Natural killer cell (primary cell): Measurements from ENCODE around the gene NKAIN4. TPM values are rescaled to one million over a fixed set of nuclear protein-coding genes. Genes with fewer than 3 reads are reported as not detected.
A peak's percentile ranks its signal among the peaks of the same experiment; 100 is the strongest.

Experiments used
- ATAC-seq, 3 donors: fragments of 150-1000 bp in 2 of 3; fragments of 200-7000 bp in 1 of 3; cut with Tn5 transposase; 1 replicate in 1 of 3; 2 replicates in 2 of 3; pipeline ENCODE4 v1.10.0; 2021; ENCODE audit warnings: mild to moderate bottlenecking in 2 of 3, moderate library complexity in 2 of 3
- DNase-seq, 2 donors: peaks; one replicate each; pipeline versions ENCODE4 v3.0.0 to v3.0.0-alpha.2; 2013 to 2021; ENCODE audit warnings: mixed read lengths in 1 of 2
- H3K27ac ChIP-seq: one replicate; pipeline ENCODE4 v1.5.1; 2013; ENCODE audit warnings: mild to moderate bottlenecking, low read length
- H3K27me3 ChIP-seq: one replicate; pipeline ENCODE4 v1.6.1; 2013; ENCODE audit warnings: low read length; ENCODE audit not compliant: control insufficient read depth, insufficient read depth
- H3K36me3 ChIP-seq: one replicate; pipeline ENCODE4 v1.6.1; 2013; ENCODE audit warnings: low read length; ENCODE audit not compliant: control insufficient read depth, insufficient read depth
- H3K4me1 ChIP-seq: one replicate; pipeline ENCODE4 v1.6.1; 2013; ENCODE audit warnings: low read length; ENCODE audit not compliant: control insufficient read depth, insufficient read depth
- H3K4me3 ChIP-seq: one replicate; pipeline ENCODE4 v1.5.1; 2013; ENCODE audit warnings: low read length
- H3K9me3 ChIP-seq: one replicate; pipeline ENCODE4 v1.6.1; 2013; ENCODE audit warnings: low read length; ENCODE audit not compliant: control insufficient read depth, insufficient read depth
- H3K27ac Mint-ChIP-seq, 2 donors: one replicate each; pipeline ENCODE4 v1.8.0; 2022; ENCODE audit warnings: mild to moderate bottlenecking in 2 of 2, mixed read lengths in 2 of 2, moderate library complexity in 1 of 2
- H3K27me3 Mint-ChIP-seq, 2 donors: one replicate each; pipeline ENCODE4 v1.8.0; 2022; ENCODE audit warnings: low read depth in 2 of 2, mixed read lengths in 2 of 2
- H3K36me3 Mint-ChIP-seq: one replicate; pipeline ENCODE4 v1.8.0; 2022; ENCODE audit warnings: mixed read lengths
- H3K4me1 Mint-ChIP-seq, 2 donors: one replicate each; pipeline ENCODE4 v1.8.0; 2022; ENCODE audit warnings: mixed read lengths in 2 of 2
- H3K4me3 Mint-ChIP-seq: one replicate; pipeline ENCODE4 v1.8.0; 2022; ENCODE audit warnings: mild to moderate bottlenecking, moderate library complexity, mixed read lengths
- H3K9me3 Mint-ChIP-seq, 2 donors: one replicate each; pipeline ENCODE4 v1.8.0; 2022; ENCODE audit warnings: mixed read lengths in 2 of 2
- CTCF ChIP-seq: fragments of 200-600 bp; IDR thresholded peaks from one replicate; pipeline ENCODE4 v1.8.0; 2022; ENCODE audit warnings: antibody characterized with exemption
- WGBS: methylation state at CpG from one replicate; pipeline ENCODE4 v1.1.7; 2013; ENCODE audit warnings: missing lambda C conversion rate; ENCODE audit not compliant: insufficient coverage; 5-methylcytosine and 5-hydroxymethylcytosine counted together
- intact Hi-C: fragments of 100-400 bp; cut with micrococcal nuclease; formaldehyde crosslinking; loops from one replicate; pipeline ENCODE4 v1.14.2; 2022
- total RNA-seq, 4 donors: library from RNA; stranded (reverse); fragments of 120-200 nt in 1 of 4; gene quantifications; one replicate each; pipeline versions ENCODE4 v1.2.3 to v1.2.4, GENCODE V29; 2013 to 2022

The NKAIN4 gene
- total RNA-seq, 3 donors from 2014 or later (not counting 1 experiment from before 2014, with no cell fraction given): not detected

DNA sequence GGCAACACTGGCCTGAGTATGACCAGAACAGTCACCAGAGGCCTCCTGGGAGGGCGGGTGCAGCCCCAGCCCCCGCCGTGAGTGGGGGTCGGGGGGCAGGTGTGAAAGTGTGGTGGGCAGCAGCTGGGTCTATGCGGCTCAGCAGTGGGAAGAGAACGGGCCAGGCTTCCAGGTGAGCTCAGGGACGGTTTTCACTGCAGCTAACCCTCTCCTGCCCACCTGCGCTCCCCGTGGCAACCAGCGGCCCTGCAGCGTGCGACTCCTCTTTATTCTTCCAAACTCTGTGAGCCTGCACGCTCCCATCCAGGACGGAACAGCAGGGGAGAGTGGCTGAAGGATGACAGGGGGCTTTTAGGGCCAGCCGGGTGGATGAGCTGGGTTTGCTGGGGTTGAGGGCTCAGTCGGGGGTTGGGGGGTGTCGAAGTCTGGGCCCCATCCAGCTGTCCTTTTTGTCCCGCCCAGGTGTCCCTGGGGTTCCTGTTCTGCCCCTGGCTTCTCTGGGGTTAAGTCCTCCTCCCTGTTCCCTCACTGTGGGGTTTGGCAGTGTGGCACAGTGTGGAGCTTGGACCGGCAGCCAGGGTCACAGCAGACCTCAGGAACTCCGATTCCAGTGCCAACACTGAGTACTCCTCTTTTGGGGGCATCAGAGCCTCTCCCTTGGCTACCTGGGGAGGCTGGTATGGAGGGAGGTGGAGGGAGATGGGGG, 19.4 kb downstream of the NKAIN4 start:
- H3K27ac Mint-ChIP-seq: no peak overlapping the region
- ATAC-seq (peak in 1 of 3 donors; percentile 37), DNase-seq (peak in 1 of 2 donors; percentile 40)

DNA sequence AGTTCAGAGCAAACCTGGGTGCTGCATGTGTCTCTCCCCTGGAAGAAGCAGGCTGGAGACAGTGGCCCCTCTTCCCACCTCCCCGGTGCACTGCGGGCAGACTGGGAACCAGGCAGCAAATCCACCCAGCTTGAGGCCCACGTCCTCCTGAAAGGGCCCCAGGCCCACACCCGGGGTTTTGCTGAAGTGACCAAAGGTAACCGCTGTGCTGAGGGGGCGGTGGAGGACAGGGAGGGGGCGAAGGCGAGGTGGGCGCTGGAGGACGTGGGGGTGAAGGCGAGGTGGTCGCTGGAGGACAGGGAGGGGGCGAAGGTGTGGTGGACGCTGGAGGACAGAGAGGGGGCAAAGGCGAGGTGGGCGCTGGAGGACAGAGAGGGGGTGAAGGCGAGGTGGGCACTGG, 20.3 kb downstream of the NKAIN4 start:
- H3K4me1 Mint-ChIP-seq: no peaks in the 10 kb centered on the region
- WGBS: 88% methylated on average over 17 of the region's 17 CpGs

More for the DNA sequence above, 19.4 kb downstream of the NKAIN4 start:
- no peak for TF ChIP-seq CTCF
- Histone ChIP-seq H3K36me3 (no peaks in the 10 kb centered on the region), H3K27ac (no peak overlapping the region), H3K4me1 (peaks cover 3% of the 10 kb centered on the region), H3K9me3 (no peaks in the 10 kb centered on the region), H3K4me3 (no peak overlapping the region), H3K27me3 (peaks cover 7% of the 10 kb centered on the region)
- 17% methylated on average over 20 of the region's 20 CpGs for WGBS
- Mint-ChIP-seq H3K4me1 (no peaks in the 10 kb centered on the region), H3K9me3 (no peaks in the 10 kb centered on the region), H3K27me3 (peaks cover 11 to 13% of the 10 kb centered on the region in 2 donors), H3K36me3 (no peaks in the 10 kb centered on the region), H3K4me3 (no peak overlapping the region)
- intact Hi-C loops: no loop called here

GRCh38 chr20:63233061-63233344, 21.3 kb downstream of the NKAIN4 start:
- ATAC-seq (no peak), DNase-seq (no peak)
- intact Hi-C loops: no loop called here
- Mint-ChIP-seq H3K9me3 (no peaks in the 10 kb centered on the region), H3K4me1 (no peaks in the 10 kb centered on the region), H3K27ac (no peak overlapping the region), H3K27me3 (peaks cover 22 to 23% of the 10 kb centered on the region in 2 donors), H3K4me3 (no peak overlapping the region), H3K36me3 (no peaks in the 10 kb centered on the region)
- no peak for TF ChIP-seq CTCF
- H3K27ac ChIP-seq: no peak overlapping the region
- peaks cover 16% of the 10 kb centered on the region for H3K27me3 ChIP-seq
- WGBS: 87% methylated on average over 2 of the region's 3 CpGs
- no peaks in the 10 kb centered on the region for H3K36me3 ChIP-seq
- no peaks in the 10 kb centered on the region for H3K9me3 ChIP-seq
- no peak overlapping the region for H3K4me3 ChIP-seq
- H3K4me1 ChIP-seq: peaks cover 3% of the 10 kb centered on the region

More for the DNA sequence above, 20.3 kb downstream of the NKAIN4 start:
- no peak overlapping the region for H3K27ac ChIP-seq
- no peak for DNase-seq
- peaks cover 13% of the 10 kb centered on the region for H3K27me3 ChIP-seq
- no peak overlapping the region for H3K4me3 ChIP-seq
- H3K36me3 Mint-ChIP-seq: no peaks in the 10 kb centered on the region
- H3K9me3 Mint-ChIP-seq: no peaks in the 10 kb centered on the region
- H3K36me3 ChIP-seq: no peaks in the 10 kb centered on the region
- no peaks in the 10 kb centered on the region for H3K9me3 ChIP-seq
- no peak overlapping the region for H3K4me3 Mint-ChIP-seq
- no peak overlapping the region for H3K27ac Mint-ChIP-seq
- no peak for TF ChIP-seq CTCF
- intact Hi-C loops: no loop called here
- H3K4me1 ChIP-seq: peaks cover 3% of the 10 kb centered on the region
- no peak for ATAC-seq
- H3K27me3 Mint-ChIP-seq: peaks cover 20 to 23% of the 10 kb centered on the region in 2 donors
